Stimulated activated CD4-positive, alpha-beta T cell treated with anti-CD3 and anti-CD28 coated beads, Interleukin-1b, Interleukin-23, amount 100 ng/mL, for 1 hour (primary cell): ENCODE data around the gene C22orf15.

ENCODE experiments used
- DNase-seq, 2 donors: peaks; one replicate each; pipeline ENCODE4 v3.0.0-alpha.2; 2020; ENCODE audit warnings: low read depth in 2 of 2

Gene C22orf15

GRCh38 chr22:23787600-23787896 is 24.8 kb downstream of the C22orf15 start:
- DNase-seq: no peak

GRCh38 chr22:23787910-23788309 is 25.1 kb downstream of the C22orf15 start:
- no peak for DNase-seq

DNA sequence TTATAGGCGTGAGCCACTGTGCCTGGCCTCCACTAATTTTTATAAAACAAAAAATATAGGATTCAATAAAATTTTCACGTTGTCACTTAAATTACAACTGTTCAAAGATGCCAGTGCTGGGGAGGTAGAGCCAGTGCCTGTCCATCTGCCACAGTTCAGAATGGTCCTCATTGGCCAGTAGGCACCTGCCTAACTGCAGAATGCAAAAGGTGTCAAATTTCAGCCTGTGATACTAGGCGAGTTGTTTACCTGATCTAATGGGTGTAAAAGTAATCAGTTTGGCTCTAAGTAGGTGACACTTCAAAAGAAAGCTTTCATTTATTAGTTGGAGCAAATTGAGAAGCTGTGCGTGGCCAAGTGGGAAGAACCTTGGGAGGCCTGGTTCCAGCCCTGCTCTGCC is 26.3 kb downstream of the C22orf15 start:
- DNase-seq: no peak

- no peak for DNase-seq
Observed at GRCh38 chr22:23789638-23790037, 26.8 kb downstream of the C22orf15 start.

DNA sequence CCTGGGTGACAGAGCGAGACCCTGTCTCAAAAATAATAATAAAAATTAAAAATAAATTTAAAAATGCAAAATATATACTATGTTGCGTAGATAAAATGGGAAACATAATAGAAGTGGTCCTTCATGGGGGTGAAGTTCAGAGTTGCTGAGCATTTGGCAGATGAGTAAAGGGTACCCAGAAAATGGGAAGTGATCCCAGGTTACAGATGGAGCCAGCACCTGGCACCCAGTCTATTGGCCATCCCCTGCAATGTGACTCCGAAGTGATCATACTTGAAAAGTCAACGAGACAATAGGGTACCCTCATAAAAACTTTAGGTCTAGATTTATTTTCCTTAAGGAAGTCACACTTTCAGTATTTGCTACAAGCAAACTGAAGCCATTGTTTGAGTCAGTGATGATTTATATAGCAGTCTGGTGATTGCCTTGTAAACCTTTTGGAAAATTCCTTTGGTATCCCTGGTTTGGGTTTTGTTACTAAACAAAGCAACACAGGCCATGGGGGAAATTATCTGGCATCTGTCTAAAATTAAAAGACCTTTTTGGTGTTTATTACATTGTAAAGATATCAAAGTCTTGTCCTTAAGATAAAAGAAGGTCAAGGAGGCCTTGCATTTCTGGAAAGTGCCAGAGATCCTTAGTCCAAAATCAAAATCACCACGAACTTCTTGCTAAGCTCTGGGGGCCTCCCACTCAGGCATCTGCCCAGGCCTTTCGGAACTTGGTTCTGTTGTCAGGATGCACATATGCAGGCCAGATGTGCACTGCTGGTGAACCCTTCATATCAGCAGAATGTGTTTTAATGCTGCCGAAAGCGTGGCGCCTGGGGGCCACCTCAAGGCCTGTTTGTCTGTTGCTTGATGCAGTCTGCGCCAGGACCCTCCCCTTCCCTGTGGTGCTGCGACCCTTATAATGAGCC is 28.3 kb downstream of the C22orf15 start:
- no peak for DNase-seq

DNA sequence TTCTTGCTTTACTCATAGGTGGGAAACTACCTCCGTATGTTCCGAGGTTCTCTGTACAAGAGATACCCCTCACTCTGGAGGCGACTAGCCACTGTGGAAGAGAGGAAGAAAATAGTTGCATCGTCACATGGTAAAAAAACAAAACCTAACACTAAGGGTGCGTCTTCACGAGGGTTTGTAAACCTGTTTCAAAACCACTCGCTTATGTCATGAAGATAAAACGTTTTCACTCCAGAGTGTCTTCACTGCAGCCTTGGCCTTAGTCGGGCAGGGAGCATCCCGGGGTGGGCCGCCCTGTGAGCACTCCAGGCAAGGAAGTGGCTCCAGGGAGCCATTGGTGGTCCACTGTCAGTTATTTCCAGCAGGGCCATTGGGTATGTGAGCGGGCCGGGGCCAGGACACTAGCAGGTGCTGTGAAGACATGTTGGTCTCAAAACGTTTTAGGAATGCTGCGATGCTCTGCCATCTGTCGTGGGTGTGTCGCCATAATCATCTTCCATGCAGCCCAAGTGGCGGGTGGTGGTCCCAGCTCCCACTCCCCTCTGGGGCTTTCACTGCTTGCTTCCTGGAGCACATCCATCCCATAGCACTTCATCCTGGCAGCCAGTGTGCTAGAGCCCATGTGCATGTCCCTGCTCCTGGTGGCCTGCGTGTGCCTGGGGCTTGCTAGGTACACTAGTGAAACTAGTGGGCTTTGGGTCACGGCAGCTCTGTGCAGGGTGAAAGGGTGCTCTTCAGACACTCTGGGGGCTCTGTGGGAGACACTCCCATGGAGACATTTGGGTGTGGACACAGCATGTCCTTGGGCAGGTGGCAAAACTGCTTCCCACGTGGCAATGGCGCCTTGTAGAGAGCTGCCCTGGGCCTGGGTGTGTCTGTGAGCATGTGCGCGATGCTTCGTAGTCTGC is 29.2 kb downstream of the C22orf15 start:
- DNase-seq: no peak

GRCh38 chr22:23793326-23793725 is 30.5 kb downstream of the C22orf15 start:
- DNase-seq: no peak

GRCh38 chr22:23796461-23796860 is 33.7 kb downstream of the C22orf15 start:
- DNase-seq: no peak

DNA sequence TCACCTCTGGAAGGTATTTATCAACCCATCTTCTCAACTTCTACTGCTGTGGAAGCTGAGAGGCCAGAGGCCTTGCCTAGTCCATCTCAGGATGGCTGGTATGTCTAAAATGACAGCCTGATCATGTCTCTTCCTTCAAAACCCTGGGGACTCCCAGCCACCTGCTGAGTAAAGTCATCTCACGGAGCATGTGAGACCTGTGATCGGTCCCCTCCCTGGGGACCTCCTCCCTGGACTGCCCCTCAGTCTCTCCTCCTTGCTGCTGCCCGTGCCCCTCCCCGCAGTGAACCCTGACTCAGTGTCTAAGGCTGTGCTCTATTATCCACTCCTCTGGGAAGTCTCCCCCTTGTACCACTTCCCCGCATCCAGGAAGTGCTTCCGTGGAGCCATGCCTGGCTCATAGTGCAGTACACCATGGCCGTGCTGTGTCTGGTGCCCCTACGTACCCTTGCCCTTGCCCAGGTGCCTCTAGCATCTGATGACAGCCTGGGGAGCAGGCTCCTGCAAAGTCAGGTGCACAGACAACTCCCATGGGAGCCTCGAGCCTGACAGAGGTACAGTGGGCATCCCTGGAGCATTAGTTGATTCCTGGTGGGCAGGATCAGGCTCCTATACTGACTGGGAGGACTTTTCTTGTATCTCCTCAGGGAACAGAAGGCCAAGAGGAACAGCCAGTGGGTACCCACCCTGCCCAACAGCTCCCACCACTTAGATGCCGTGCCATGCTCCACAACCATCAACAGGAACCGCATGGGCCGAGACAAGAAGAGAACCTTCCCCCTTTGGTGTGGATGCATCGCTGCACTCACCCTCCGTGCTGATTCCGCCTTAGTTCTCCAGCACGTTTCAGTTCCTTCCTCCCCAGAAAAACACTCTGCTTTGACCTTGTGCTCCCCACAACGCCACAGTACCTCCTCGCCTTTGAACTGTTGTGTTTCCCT is 37.8 kb downstream of the C22orf15 start:
- DNase-seq: no peak

DNA sequence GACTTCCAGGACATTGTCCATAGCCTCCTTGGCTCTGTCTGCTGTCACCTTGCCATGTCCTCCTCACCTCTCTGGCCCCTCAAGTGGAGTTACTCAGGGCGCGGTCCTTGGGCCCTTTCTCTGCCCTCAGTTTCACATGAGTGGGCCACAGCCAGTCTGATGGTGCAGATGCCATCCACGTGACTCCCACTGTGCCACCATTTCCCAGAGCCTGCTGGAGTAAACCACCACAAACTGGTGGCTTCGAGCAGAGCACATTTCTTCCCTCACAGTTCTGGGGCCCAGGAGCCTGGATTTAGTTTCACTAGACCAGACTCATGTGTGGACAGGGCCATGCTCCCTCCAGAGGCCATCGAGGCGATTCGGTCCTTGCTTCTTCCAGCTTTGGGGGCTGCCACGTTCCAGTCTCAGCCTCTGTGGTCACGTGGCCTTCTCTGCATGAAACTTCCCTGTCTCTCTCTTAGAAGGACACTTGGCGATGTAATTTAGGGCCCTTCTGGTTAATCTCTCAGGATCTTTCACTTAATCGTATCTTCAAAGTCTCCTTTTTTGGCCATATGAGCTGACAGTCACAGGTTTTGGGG is 38.5 kb downstream of the C22orf15 start:
- no peak for DNase-seq

GRCh38 chr22:23801886-23802377 is 39.1 kb downstream of the C22orf15 start:
- no peak for DNase-seq

DNA sequence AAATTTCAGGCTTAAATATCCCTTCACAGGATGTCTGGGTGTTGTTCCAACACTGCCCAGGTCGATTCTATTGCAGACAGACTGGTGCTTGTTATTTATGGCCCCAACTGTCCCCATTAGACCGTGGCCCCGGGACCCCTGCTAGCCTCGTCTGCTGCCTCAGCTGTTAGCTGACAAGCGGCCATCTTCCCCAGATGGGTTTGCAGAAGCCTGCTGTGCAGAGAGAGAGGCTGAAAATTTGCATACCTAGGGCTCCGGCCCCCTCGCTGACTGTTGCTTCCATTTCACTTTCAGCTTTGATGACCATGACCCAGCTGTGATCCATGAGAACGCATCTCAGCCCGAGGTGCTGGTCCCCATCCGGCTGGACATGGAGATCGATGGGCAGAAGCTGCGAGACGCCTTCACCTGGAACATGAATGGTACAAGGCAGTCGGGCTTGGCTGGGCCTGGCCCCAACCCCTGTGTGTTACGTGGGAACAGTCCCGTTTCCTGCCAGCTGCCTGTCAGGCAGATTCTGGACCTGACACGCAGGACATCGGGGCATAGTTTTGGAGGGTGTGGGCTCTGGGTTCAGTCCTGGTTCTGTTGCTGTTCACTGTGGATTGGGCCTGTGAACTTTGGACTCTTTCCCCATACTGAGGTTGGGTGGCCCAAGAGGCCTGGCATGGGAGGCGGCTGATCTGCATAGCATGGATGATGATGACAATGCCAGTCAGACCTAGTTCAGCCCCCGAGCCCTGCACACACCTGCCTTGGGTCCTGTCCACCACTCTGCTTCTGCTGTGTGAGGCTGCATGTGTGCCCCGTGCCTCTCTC is 40.4 kb downstream of the C22orf15 start:
- DNase-seq: no peak

GRCh38 chr22:23804781-23805291 is 42.0 kb downstream of the C22orf15 start:
- DNase-seq: no peak

DNA sequence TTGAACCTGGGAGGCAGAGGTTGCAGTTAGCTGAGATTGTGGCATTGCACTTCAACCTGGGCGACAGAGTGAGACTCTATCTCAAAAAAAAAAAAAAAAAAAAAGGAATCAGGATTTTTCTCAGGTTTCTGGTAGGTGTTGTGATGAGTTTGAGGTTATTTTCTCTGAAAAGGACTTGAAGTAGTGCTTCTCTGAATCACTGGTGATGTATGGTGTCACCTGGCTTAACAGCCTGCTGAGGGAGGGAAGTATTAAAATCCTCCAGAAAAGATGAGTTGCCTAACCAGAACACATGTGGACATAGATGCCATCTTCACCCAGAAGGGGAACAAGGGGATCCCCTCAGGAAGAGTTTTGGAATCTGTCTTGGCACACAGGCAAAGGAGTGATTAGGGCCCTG is 44.0 kb downstream of the C22orf15 start:
- DNase-seq: no peak

DNA sequence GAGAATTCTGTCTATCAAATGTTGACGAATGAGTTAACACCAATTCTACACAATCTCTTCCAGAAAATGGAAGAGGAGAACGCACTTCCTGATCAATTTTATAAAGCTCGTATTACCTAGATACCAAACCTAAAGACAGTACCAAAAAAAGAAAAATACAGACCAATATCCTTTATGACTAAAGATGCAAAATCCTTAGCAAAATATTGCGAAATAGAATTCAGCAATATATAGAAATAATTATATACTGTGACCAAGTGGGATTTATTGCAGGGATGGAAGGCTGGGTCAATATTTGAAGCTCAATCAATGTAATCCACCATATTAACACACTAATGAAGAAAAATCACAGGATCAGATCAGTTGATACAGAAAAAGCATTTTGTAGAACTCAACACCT is 49.6 kb downstream of the C22orf15 start:
- no peak for DNase-seq
